ENCODE results near the gene PPTC7.
"Not testable (repeated sequence)": the region's sequence is repeated elsewhere in the genome, so short reads cannot be mapped to it uniquely, and the experiment has no call there.

The PPTC7 gene

GRCh38 chr12:110546339-110546738 is 36.8 kb downstream of the PPTC7 start:
- no peak overlapping the region for H3K4me3 ChIP-seq (replicated peaks; ENCODE audit: insufficient read depth, low read length)
- no peak overlapping the region for H3K27ac ChIP-seq (replicated peaks)
- no peak for TF ChIP-seq CTCF (IDR thresholded peaks at IDR 0.05; ENCODE audit: insufficient read depth, low read length)
- TF ChIP-seq POLR2AphosphoS5 (IDR thresholded peaks at IDR 0.05; ENCODE audit: low read depth): no peak
- TF ChIP-seq, protein P1, sequence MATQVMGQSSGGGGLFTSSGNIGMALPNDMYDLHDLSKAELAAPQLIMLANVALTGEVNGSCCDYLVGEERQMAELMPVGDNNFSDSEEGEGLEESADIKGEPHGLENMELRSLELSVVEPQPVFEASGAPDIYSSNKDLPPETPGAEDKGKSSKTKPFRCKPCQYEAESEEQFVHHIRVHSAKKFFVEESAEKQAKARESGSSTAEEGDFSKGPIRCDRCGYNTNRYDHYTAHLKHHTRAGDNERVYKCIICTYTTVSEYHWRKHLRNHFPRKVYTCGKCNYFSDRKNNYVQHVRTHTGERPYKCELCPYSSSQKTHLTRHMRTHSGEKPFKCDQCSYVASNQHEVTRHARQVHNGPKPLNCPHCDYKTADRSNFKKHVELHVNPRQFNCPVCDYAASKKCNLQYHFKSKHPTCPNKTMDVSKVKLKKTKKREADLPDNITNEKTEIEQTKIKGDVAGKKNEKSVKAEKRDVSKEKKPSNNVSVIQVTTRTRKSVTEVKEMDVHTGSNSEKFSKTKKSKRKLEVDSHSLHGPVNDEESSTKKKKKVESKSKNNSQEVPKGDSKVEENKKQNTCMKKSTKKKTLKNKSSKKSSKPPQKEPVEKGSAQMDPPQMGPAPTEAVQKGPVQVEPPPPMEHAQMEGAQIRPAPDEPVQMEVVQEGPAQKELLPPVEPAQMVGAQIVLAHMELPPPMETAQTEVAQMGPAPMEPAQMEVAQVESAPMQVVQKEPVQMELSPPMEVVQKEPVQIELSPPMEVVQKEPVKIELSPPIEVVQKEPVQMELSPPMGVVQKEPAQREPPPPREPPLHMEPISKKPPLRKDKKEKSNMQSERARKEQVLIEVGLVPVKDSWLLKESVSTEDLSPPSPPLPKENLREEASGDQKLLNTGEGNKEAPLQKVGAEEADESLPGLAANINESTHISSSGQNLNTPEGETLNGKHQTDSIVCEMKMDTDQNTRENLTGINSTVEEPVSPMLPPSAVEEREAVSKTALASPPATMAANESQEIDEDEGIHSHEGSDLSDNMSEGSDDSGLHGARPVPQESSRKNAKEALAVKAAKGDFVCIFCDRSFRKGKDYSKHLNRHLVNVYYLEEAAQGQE (IDR thresholded peaks at IDR 0.05; ENCODE audit: insufficient replicate concordance, low read depth): no peak
- TF ChIP-seq SPI1 (IDR thresholded peaks at IDR 0.05; ENCODE audit: borderline replicate concordance, low read depth): no peak
- TF ChIP-seq GABPA (IDR thresholded peaks at IDR 0.05; ENCODE audit: low read depth): no peak
- no peaks in the 10 kb centered on the region for H3K27me3 ChIP-seq (ENCODE audit: insufficient read depth, poor library complexity, severe bottlenecking)
- peak in 1 of 2 experiments; percentile 38 for DNase-seq (ENCODE audit: low read depth in 1 of 2, low spot score in 1 of 2)

DNA sequence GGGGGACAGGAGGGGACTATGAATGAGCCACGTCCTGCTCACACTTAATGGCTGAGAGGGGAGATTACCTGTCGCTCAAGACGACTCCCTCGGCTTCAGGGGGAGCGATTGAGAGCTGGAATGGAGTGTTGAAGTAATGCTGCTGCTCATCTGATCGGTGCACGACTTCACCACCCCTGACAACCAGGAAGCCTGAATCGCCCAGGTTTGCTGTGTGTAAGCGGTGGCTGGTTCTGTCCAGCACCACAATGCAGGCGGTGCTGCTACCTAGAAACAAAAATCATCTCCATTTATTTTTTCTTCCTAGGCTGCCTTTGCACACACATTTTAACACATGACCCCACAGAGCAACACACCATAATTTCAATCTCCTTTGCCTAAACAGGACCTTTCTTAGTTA is 37.3 kb downstream of the PPTC7 start:
- Histone ChIP-seq H3K27me3 (ENCODE audit: insufficient read depth, poor library complexity, severe bottlenecking) (no peaks in the 10 kb centered on the region), H3K27ac (replicated peaks) (no peak overlapping the region), H3K4me3 (replicated peaks; ENCODE audit: insufficient read depth, low read length) (no peak overlapping the region)
- no peak for TF ChIP-seq GABPA (IDR thresholded peaks at IDR 0.05; ENCODE audit: low read depth)
- TF ChIP-seq, protein P1 (IDR thresholded peaks at IDR 0.05; ENCODE audit: insufficient replicate concordance, low read depth): no peak
- no peak for TF ChIP-seq SPI1 (IDR thresholded peaks at IDR 0.05; ENCODE audit: borderline replicate concordance, low read depth)
- TF ChIP-seq POLR2AphosphoS5 (IDR thresholded peaks at IDR 0.05; ENCODE audit: low read depth): no peak
- no peak for TF ChIP-seq CTCF (IDR thresholded peaks at IDR 0.05; ENCODE audit: insufficient read depth, low read length)
- DNase-seq (ENCODE audit: low read depth in 1 of 2, low spot score in 1 of 2): no peak

DNA sequence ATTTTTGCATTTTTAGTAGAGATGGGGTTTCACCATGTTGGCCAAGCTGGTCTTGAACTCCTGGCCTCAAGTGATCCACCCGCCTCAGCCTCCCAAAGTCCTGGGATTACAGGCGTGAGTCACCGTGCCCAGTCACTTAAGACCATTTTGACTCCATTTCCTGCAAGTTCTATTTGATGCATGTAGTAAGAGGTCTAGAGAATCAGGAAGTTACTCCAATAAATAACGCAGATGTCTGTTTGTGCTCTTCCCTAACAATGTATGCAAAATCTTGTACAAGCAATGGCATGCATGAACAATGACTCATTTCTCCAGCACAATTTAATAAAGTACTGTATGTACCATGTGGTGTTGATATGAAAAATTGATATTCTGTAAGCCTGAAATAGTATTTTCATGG is 37.9 kb downstream of the PPTC7 start:
- H3K4me3 ChIP-seq (replicated peaks; ENCODE audit: insufficient read depth, low read length); DNase-seq (ENCODE audit: low read depth in 1 of 2, low spot score in 1 of 2); H3K27ac ChIP-seq (replicated peaks); H3K27me3 ChIP-seq (ENCODE audit: insufficient read depth, poor library complexity, severe bottlenecking): not testable (repeated sequence)

DNA sequence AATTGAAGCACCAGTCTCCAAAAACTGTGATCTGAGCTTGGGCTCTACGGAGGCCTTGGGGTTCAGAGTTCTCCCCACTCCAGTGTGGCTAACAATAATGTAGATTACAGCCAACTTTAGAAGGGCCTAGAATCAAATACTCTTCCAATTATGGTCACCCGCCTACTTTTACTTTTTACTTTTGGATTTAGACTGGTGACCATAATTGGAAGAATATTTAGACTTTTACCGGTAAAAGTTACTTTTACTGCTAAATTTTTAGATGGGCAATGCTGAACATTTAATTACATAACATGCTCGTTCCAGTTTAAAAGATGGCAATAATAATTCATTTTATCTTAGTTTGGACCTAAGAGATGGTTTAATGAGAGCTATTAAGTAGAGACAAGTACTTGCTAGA is 39.2 kb downstream of the PPTC7 start:
- H3K27ac ChIP-seq (replicated peaks): no peak overlapping the region
- H3K4me3 ChIP-seq (replicated peaks; ENCODE audit: insufficient read depth, low read length): no peak overlapping the region
- DNase-seq (ENCODE audit: low read depth in 1 of 2, low spot score in 1 of 2): no peak
- no peak for TF ChIP-seq CTCF (IDR thresholded peaks at IDR 0.05; ENCODE audit: insufficient read depth, low read length)
- TF ChIP-seq, protein P1 (IDR thresholded peaks at IDR 0.05; ENCODE audit: insufficient replicate concordance, low read depth): no peak
- no peak for TF ChIP-seq GABPA (IDR thresholded peaks at IDR 0.05; ENCODE audit: low read depth)
- no peak for TF ChIP-seq SPI1 (IDR thresholded peaks at IDR 0.05; ENCODE audit: borderline replicate concordance, low read depth)
- no peak for TF ChIP-seq POLR2AphosphoS5 (IDR thresholded peaks at IDR 0.05; ENCODE audit: low read depth)
- H3K27me3 ChIP-seq (ENCODE audit: insufficient read depth, poor library complexity, severe bottlenecking): no peaks in the 10 kb centered on the region

Data from HL-60 (cell line).